Pancreas (tissue), 10 donors: Measurements from ENCODE around the gene AMPD2. TPM values are rescaled to one million over a fixed set of nuclear protein-coding genes. Genes with fewer than 3 reads are reported as not detected.

Experiments used
- ATAC-seq, 4 donors: fragments of 200-7000 bp; cut with Tn5 transposase; one replicate each; pipeline versions ENCODE4 v1.8.0 to v1.9.1; 2020; ENCODE audit warnings: mild to moderate bottlenecking in 4 of 4, moderate library complexity in 4 of 4
- DNase-seq, 6 donors: peaks; one replicate each; pipeline ENCODE4 v3.0.0-alpha.2; 2020
- FAIRE-seq: peaks from 2 replicates; lab custom pipeline; 2012; peaks lifted over from hg19 to GRCh38; lab: Jason Lieb, UNC
- H3K27ac ChIP-seq, 4 donors: fragments of 200-600 bp; sonication (generic); 1 replicate in 3 of 4; 2 replicates in 1 of 4; pipeline versions ENCODE4 v1.5.0 to v1.8.0; 2020
- H3K27me3 ChIP-seq, 4 donors: fragments of 200-600 bp; one replicate each; pipeline ENCODE4 v1.8.0; 2021
- H3K36me3 ChIP-seq, 3 donors: fragments of 200-600 bp; sonication (generic) in 1 of 3; one replicate each; pipeline versions ENCODE4 v1.5.0 to v1.8.0; 2020 to 2021
- H3K4me1 ChIP-seq, 3 donors: fragments of 200-600 bp; one replicate each; pipeline ENCODE4 v1.8.0; 2021
- H3K4me3 ChIP-seq, 4 donors: fragments of 200-600 bp; sonication (generic) in 2 of 4; one replicate each; pipeline versions ENCODE4 v1.5.0 to v1.8.0; 2020 to 2021
- H3K9me3 ChIP-seq, 4 donors: fragments of 200-600 bp; one replicate each; pipeline ENCODE4 v1.8.0; 2021
- WGBS, 2 donors: extraction: QIAGEN DNeasy Blood & Tissue Kit; methylation state at CpG; one replicate each; pipeline ENCODE4 v1.1.7; 2013; 5-methylcytosine and 5-hydroxymethylcytosine counted together
- intact Hi-C, 3 donors: fragments of 100-400 bp; cut with DNase I; formaldehyde crosslinking; loops; one replicate each; pipeline versions ENCODE4 v1.11.1 to v1.14.2; 2022
- polyA plus RNA-seq, 2 donors: library from polyadenylated mRNA; stranded (reverse); fragments of 200-250 nt; gene quantifications; one replicate each; pipeline ENCODE4 v1.2.3, GENCODE V29; 2013
- total RNA-seq, 6 donors: library from RNA; stranded (reverse); fragmentation: NEBNext Ultra II Directional in 4 of 6; extraction: Animal tissue kit (Norgen Biotek cat#: 25700) in 4 of 6; gene quantifications; one replicate each; pipeline versions ENCODE4 v1.2.1 to v1.2.4, GENCODE V29; 2021 to 2023
- TF ChIP-seq, protein P1 (sequence below), 4 donors: fragments of 200-600 bp; sonication (generic) in 3 of 4; IDR thresholded peaks; one replicate each; pipeline versions ENCODE4 v1.5.0 to v1.8.0; 2021; ENCODE audit warnings: antibody characterized with exemption in 4 of 4
- donor health status: healthy with polysubstance abuse.
- donor health status: DM: no; HTN: no; CAD: no; lungs with moderate emphysema.
- donor health status: DM: no; HTN: no; CAD: no.
- donor health status: control.
- donor health status: control.
- donor health status: Bipolar disorder and iron deficiency.
- donor health status: DM: yes; HTN: yes; CAD: no.
- donor health status: DM: no; HTN: no; CAD: no.
- donor health status: DM: no; HTN: no; CAD: no.
- donor health status: DM: yes; HTN: yes; CAD: no.

Gene AMPD2
- total and polyA plus RNA-seq, 8 donors = 17.6 to 57.3 (median 35.5) TPM

- TF ChIP-seq, protein P1, sequence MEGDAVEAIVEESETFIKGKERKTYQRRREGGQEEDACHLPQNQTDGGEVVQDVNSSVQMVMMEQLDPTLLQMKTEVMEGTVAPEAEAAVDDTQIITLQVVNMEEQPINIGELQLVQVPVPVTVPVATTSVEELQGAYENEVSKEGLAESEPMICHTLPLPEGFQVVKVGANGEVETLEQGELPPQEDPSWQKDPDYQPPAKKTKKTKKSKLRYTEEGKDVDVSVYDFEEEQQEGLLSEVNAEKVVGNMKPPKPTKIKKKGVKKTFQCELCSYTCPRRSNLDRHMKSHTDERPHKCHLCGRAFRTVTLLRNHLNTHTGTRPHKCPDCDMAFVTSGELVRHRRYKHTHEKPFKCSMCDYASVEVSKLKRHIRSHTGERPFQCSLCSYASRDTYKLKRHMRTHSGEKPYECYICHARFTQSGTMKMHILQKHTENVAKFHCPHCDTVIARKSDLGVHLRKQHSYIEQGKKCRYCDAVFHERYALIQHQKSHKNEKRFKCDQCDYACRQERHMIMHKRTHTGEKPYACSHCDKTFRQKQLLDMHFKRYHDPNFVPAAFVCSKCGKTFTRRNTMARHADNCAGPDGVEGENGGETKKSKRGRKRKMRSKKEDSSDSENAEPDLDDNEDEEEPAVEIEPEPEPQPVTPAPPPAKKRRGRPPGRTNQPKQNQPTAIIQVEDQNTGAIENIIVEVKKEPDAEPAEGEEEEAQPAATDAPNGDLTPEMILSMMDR (IDR thresholded peaks at IDR 0.05) = no peak
- intact Hi-C loops = loop anchor here (5.0 to 10.0 kb wide), 4 partner anchors 94 to 346 kb away; partner anchors contain the start of genes AHCYL1 (in 2 of the 3) and GNAI3 (in 1 of the 3)
- ATAC-seq (no peak), DNase-seq (no peak), FAIRE-seq (no peak)
- H3K36me3 ChIP-seq = no peaks in the 10 kb centered on the region
- H3K27me3 ChIP-seq = no peaks in the 10 kb centered on the region
- peaks cover 0 to 6% (median 0%) of the 10 kb centered on the region in 3 donors for H3K4me1 ChIP-seq
- no peak overlapping the region for H3K4me3 ChIP-seq
- WGBS, 2 donors = 74 to 81% methylated on average over 9 of the region's 9 CpGs
- H3K9me3 ChIP-seq = no peaks in the 10 kb centered on the region
- no peak overlapping the region for H3K27ac ChIP-seq
These were observed 19.6 kb downstream of the AMPD2 start for GRCh38 chr1:109639063-109639840.

- intact Hi-C loops = loop anchor here (5.0 to 10.0 kb wide), 4 partner anchors 95 to 345 kb away; partner anchors contain the start of genes AHCYL1 (in 2 of the 3) and GNAI3 (in 1 of the 3)
- DNase-seq (peak in 1 of 6 donors; percentile 6), ATAC-seq (no peak)
These were observed 20.2 kb downstream of the AMPD2 start for GRCh38 chr1:109639841-109640184.

DNA sequence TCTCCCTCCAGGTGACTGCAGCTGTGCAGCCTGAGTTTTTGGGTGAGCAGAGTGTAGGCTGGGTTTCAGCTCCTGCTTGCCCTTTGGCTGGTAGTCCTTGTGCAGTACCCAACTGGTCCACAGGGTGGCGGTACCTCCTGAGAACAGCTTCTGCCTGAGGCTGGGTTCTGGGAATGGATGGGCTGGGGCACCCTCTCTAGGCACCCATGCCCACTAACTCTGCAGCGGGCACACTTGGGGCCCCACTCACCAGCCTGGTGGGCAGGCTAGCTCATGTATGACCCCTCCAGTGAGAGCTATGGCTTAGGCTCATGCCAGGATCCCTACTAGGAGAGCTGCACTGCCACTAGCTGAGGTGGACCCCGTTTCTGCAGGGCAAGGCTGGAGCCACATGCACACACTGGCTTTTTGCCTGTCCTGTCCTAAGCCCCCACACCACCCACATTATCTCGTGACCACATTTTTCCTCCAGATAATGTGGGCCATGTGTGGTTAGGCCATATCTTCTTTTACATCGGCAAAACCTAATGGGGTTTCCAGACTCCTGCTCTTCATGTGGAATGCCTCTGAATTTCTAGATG, 20.7 kb downstream of the AMPD2 start:
- TF ChIP-seq, protein P1 (IDR thresholded peaks at IDR 0.05) = peak; percentile 92 to 99 (median 94)
- no peaks in the 10 kb centered on the region for H3K36me3 ChIP-seq
- ATAC-seq = peak; percentile 62 to 89 (median 84)
- no peak for FAIRE-seq
- no peaks in the 10 kb centered on the region for H3K27me3 ChIP-seq
- no peaks in the 10 kb centered on the region for H3K9me3 ChIP-seq
- peak; percentile 66 to 99 (median 91) for DNase-seq
- 36 to 41% methylated on average over 5 of the region's 5 CpGs for WGBS, 2 donors
- peaks cover 0 to 6% (median 0%) of the 10 kb centered on the region in 3 donors for H3K4me1 ChIP-seq
- no peak overlapping the region for H3K27ac ChIP-seq
- intact Hi-C loops = loop anchor here in 1 of 3 donors (5.0 kb wide), 1 partner anchor 132 kb away; no protein-coding TSS in a partner anchor
- no peak overlapping the region for H3K4me3 ChIP-seq

More at GRCh38 chr1:109639841-109640184, 20.2 kb downstream of the AMPD2 start:
- Histone ChIP-seq H3K9me3 (no peaks in the 10 kb centered on the region), H3K36me3 (no peaks in the 10 kb centered on the region), H3K27me3 (no peaks in the 10 kb centered on the region), H3K4me3 (no peak overlapping the region), H3K4me1 (peaks cover 0 to 6% (median 0%) of the 10 kb centered on the region in 3 donors), H3K27ac (no peak overlapping the region)
- TF ChIP-seq, protein P1 (IDR thresholded peaks at IDR 0.05) = no peak
- 37 to 41% methylated on average over 6 of the region's 6 CpGs for WGBS, 2 donors
- FAIRE-seq = no peak

DNA sequence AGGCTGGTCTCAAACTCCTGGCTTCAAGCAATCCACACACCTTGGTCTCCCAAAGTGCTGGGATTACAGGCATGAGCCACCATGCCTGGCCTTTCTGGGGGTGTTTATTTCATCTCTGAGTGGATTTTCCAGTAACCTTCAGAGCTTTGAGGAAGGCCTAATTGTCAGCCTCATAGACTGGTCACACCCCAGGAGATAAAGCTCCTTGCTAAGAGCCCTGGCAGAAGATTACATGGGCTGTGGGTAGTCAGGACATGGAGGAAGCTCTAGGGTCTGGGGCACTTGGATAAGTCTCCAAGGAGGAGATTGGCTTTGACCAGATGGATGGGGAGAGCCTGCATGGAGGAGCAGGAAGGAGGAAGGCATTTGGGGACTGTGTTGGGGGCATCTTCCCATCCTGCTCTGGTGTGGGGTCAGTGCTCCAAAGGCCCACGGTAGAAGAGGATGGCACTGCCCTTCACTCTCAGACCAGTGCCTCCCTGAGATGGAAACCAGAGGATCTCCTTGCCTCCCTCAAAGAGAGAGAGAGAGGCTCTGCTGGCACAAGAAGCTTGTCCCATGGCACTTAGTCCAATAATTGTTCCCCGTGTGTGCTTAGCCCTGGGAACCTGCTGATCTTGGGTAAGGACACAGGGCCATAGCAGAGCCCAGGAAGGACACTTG, 21.6 kb downstream of the AMPD2 start:
- intact Hi-C loops = loop anchor here in 1 of 3 donors (5.0 kb wide), 1 partner anchor 131 kb away; no protein-coding TSS in a partner anchor
- TF ChIP-seq, protein P1 (IDR thresholded peaks at IDR 0.05) = no peak
- no peaks in the 10 kb centered on the region for H3K9me3 ChIP-seq
- no peaks in the 10 kb centered on the region for H3K27me3 ChIP-seq
- DNase-seq (no peak), FAIRE-seq (no peak), ATAC-seq (no peak)
- 62 to 77% methylated on average over 2 of the region's 2 CpGs for WGBS, 2 donors
- no peak overlapping the region for H3K4me3 ChIP-seq
- H3K36me3 ChIP-seq = no peaks in the 10 kb centered on the region
- H3K27ac ChIP-seq = no peak overlapping the region
- H3K4me1 ChIP-seq = peaks cover 0 to 6% (median 0%) of the 10 kb centered on the region in 3 donors
